Measurements from ENCODE around the gene FITM2.
"Not testable (repeated sequence)": the region's sequence is repeated elsewhere in the genome, so short reads cannot be mapped to it uniquely, and the experiment has no call there.

The FITM2 gene

DNA sequence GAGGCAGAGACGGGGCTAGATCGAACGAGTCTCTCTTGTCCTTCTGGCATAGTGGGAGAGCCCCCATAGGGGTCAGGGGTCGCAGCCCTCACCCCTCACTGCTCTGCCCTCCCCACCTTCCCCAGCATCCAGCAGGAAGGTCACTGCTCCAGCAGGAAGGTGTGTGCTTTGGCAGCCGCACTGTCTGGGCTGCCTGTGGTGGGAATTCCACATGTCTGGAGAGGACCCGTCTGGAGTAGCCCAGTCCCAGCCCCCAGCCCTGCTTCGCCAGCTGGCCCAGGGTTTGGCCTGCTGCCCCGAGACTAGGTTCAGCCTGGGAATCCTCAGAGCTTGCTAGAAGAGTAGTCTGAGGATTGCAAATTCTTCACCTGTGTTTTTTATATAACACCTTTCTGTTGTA lies 23.3 kb upstream of the FITM2 start:
- DNase-seq (ENCODE audit: low read depth in 2 of 2, low spot score in 1 of 2): no peak

- DNase-seq (ENCODE audit: low read depth in 2 of 2, low spot score in 1 of 2): no peak
Measured at GRCh38 chr20:44331201-44331600, 20.2 kb upstream of the FITM2 start.

- no peak for DNase-seq (ENCODE audit: low read depth in 2 of 2, low spot score in 1 of 2)
Measured at GRCh38 chr20:44328428-44328827, 17.4 kb upstream of the FITM2 start.

- not testable (repeated sequence) for DNase-seq (ENCODE audit: low read depth in 2 of 2, low spot score in 1 of 2)
Measured at GRCh38 chr20:44327748-44328147, 16.7 kb upstream of the FITM2 start.

GRCh38 chr20:44326391-44327159 lies 15.6 kb upstream of the FITM2 start:
- no peak for DNase-seq (ENCODE audit: low read depth in 2 of 2, low spot score in 1 of 2)

GRCh38 chr20:44324343-44324742 lies 13.3 kb upstream of the FITM2 start:
- DNase-seq (ENCODE audit: low read depth in 2 of 2, low spot score in 1 of 2): no peak

DNA sequence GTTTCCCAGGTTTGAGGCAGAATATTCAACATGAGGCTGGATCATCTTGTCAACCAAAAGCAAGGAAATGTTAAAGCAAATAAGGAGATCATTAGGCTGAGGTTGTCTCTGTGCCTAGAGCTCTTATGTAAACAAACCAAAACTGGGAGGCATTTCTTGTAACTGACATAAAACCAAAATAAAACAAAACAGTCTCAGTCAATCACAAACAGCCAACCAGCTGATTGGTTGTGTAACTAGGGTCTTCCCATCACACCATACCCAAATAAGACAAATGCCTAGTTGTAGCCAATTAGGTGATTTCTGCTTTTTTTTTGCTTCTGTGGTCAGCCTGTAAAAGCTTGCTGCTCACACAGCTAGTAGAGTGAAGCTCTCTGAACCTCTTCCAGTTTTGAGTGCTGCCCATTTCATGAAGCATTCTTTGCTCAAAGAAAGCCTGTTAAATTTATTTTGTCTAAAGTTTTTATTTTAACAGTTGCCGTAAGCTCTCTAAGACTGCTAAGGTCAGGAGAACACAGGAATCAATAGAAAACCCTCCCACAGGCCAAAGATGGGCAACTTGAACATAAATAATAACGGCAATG lies 8.9 kb upstream of the FITM2 start:
- no peak for DNase-seq (ENCODE audit: low read depth in 2 of 2, low spot score in 1 of 2)

DNA sequence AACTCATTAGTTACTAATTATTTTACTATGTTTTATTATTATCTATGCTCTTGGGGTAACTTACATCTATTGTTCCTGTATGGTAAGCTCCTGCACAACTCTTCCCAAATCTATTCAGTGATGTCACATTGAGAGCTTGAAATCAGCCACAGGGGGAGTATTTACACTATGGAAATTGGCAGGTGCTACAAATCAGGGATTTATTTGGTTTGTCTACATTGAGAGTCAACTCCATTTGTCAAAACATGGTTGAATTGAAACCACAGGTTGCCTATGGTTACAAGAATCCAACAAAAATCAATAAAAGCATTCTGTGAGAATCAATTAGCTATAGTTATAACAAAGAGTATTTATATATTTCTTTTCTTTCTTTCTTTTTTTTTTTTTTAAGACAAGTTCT lies 3.9 kb upstream of the FITM2 start:
- DNase-seq (ENCODE audit: low read depth in 2 of 2, low spot score in 1 of 2): no peak

- DNase-seq (ENCODE audit: low read depth in 2 of 2, low spot score in 1 of 2): no peak
Measured at GRCh38 chr20:44309763-44310663, 989 bp downstream of the FITM2 start.

GRCh38 chr20:44306927-44307326 lies 4.1 kb downstream of the FITM2 start:
- no peak for DNase-seq (ENCODE audit: low read depth in 2 of 2, low spot score in 1 of 2)

GRCh38 chr20:44304383-44304782 lies 6.6 kb downstream of the FITM2 start:
- DNase-seq (ENCODE audit: low read depth in 2 of 2, low spot score in 1 of 2): no peak

- no peak for DNase-seq (ENCODE audit: low read depth in 2 of 2, low spot score in 1 of 2)
Measured at GRCh38 chr20:44302736-44303135, 8.3 kb downstream of the FITM2 start.

- no peak for DNase-seq (ENCODE audit: low read depth in 2 of 2, low spot score in 1 of 2)
Measured at GRCh38 chr20:44302026-44302669, 8.9 kb downstream of the FITM2 start.

DNA sequence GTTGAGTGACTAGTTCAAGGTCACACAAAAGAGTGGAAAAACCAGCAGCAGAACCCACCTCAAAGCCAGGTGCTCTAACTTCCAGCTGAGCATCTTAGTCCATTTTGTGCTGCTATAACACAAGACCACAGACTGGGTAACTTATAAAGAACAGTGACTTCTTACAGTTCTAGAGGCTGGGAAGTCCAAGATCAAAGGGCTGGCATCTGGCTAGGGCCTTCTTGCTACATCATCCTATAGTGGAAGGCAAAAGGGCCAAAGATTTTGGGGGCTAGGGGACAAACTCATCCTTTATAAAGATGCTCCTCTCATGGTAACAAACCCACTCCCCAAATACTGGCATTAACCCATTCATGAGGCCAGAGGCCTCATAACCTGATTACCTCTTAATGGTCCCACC lies 9.7 kb downstream of the FITM2 start:
- no peak for DNase-seq (ENCODE audit: low read depth in 2 of 2, low spot score in 1 of 2)

DNA sequence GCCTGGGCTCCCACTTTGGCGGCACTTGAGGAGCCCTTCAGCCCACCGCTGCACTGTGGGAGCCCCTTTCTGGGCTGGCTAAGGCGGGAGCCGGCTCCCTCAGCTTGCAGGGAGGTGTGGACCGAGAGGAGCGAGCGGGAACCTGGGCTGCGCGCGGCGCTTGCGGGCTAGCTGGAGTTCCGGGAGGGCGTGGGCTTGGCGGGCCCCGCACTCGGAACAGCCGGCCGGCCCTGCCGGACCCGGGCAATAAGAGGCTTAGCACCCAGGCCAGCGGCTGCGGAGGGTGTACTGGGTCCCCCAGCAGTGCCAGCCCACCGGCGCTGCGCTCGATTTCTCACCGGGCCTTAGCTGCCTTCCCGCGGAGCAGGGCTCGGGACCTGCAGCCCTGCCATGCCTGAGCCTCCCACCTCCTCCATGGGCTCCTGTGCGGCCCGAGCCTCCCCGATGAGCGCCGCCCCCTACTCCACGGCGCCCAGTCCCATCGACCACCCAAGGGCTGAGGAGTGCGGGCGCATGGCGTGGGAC lies 11.9 kb downstream of the FITM2 start:
- not testable (repeated sequence) for DNase-seq (ENCODE audit: low read depth in 2 of 2, low spot score in 1 of 2)

- DNase-seq (ENCODE audit: low read depth in 2 of 2, low spot score in 1 of 2): no peak
Measured at GRCh38 chr20:44297721-44298120, 13.3 kb downstream of the FITM2 start.

DNA sequence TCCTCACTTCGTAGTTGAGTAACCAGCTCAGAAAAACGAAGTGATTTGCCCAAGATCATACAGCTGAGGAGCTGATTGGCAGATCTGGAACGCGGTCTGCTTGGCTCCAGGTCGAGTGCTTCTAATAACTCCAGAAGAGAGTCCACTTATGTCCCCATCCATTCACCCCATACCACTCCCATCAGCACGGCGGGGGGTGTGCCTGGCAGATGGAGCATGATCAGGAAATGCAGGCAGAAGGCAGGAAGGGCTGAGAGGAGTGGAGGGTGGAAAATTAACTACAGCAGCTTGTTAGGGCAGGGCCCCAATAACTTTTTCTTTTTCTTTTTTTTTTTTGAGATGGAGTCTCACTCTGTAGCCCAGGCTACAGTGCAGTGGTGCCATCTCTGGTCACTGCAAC lies 15.0 kb downstream of the FITM2 start:
- DNase-seq (ENCODE audit: low read depth in 2 of 2, low spot score in 1 of 2): no peak

GRCh38 chr20:44291754-44292153 lies 19.2 kb downstream of the FITM2 start:
- no peak for DNase-seq (ENCODE audit: low read depth in 2 of 2, low spot score in 1 of 2)

- no peak for DNase-seq (ENCODE audit: low read depth in 2 of 2, low spot score in 1 of 2)
Measured at GRCh38 chr20:44288252-44288651, 22.8 kb downstream of the FITM2 start.

- DNase-seq (ENCODE audit: low read depth in 2 of 2, low spot score in 1 of 2): no peak
Measured at GRCh38 chr20:44287272-44288097, 23.5 kb downstream of the FITM2 start.
